HL-60 (cell line): ENCODE measurements around the gene GKAP1.
"Not testable (repeated sequence)": the region's sequence is repeated elsewhere in the genome, so short reads cannot be mapped to it uniquely, and the experiment has no call there.

Experiments used
- DNase-seq, 2 experiments: peaks; one replicate each; pipeline ENCODE4 v3.0.0-alpha.2; 2010 to 2020; ENCODE audit warnings: low read depth in 1 of 2, low spot score in 1 of 2
- H3K27ac ChIP-seq: fragments of 250-450 bp; sonication (Bioruptor Pico); replicated peaks from 2 replicates; pipeline ENCODE4 v1.5.1; 2020; ENCODE audit warnings: mild to moderate bottlenecking, moderate library complexity
- H3K27me3 ChIP-seq: fragments of 250-450 bp; sonication (Bioruptor Pico); 2 replicates; pipeline ENCODE4 v1.5.1; 2021; ENCODE audit warnings: mild to moderate bottlenecking, moderate library complexity; ENCODE audit not compliant: insufficient read depth, poor library complexity, severe bottlenecking
- H3K4me3 ChIP-seq: replicated peaks from 2 replicates; pipeline ENCODE4 v1.5.1; 2011; ENCODE audit warnings: mild to moderate bottlenecking, control low read depth, low read length; ENCODE audit not compliant: insufficient read depth
- GABPA ChIP-seq: IDR thresholded peaks from 2 replicates; pipeline ENCODE4 v1.6.1; 2012; ENCODE audit warnings: low read depth
- POLR2AphosphoS5 ChIP-seq: IDR thresholded peaks from 2 replicates; pipeline ENCODE4 v1.6.1; 2012; ENCODE audit warnings: low read depth
- SPI1 ChIP-seq: IDR thresholded peaks from 2 replicates; pipeline ENCODE4 v1.6.1; 2012; ENCODE audit warnings: low read depth, mild to moderate bottlenecking, borderline replicate concordance
- TF ChIP-seq, protein P1 (sequence below): IDR thresholded peaks from one replicate; pipeline ENCODE4 v1.5.1; 2011; ENCODE audit warnings: low read length, control low read depth, inconsistent platforms; ENCODE audit not compliant: insufficient read depth
- TF ChIP-seq, protein P2 (sequence below): IDR thresholded peaks from 2 replicates; pipeline ENCODE4 v1.6.1; 2012; ENCODE audit warnings: low read depth; ENCODE audit not compliant: insufficient replicate concordance

Gene GKAP1

GRCh38 chr9:83733739-83734138 is 83.8 kb downstream of the GKAP1 start:
- Histone ChIP-seq H3K4me3 (no peak overlapping the region), H3K27ac (no peak overlapping the region), H3K27me3 (no peaks in the 10 kb centered on the region)
- no peak for DNase-seq
- TF ChIP-seq SPI1 (no peak), POLR2AphosphoS5 (no peak), GABPA (no peak)
- TF ChIP-seq, protein P1, sequence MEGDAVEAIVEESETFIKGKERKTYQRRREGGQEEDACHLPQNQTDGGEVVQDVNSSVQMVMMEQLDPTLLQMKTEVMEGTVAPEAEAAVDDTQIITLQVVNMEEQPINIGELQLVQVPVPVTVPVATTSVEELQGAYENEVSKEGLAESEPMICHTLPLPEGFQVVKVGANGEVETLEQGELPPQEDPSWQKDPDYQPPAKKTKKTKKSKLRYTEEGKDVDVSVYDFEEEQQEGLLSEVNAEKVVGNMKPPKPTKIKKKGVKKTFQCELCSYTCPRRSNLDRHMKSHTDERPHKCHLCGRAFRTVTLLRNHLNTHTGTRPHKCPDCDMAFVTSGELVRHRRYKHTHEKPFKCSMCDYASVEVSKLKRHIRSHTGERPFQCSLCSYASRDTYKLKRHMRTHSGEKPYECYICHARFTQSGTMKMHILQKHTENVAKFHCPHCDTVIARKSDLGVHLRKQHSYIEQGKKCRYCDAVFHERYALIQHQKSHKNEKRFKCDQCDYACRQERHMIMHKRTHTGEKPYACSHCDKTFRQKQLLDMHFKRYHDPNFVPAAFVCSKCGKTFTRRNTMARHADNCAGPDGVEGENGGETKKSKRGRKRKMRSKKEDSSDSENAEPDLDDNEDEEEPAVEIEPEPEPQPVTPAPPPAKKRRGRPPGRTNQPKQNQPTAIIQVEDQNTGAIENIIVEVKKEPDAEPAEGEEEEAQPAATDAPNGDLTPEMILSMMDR = no peak
- TF ChIP-seq, protein P2, sequence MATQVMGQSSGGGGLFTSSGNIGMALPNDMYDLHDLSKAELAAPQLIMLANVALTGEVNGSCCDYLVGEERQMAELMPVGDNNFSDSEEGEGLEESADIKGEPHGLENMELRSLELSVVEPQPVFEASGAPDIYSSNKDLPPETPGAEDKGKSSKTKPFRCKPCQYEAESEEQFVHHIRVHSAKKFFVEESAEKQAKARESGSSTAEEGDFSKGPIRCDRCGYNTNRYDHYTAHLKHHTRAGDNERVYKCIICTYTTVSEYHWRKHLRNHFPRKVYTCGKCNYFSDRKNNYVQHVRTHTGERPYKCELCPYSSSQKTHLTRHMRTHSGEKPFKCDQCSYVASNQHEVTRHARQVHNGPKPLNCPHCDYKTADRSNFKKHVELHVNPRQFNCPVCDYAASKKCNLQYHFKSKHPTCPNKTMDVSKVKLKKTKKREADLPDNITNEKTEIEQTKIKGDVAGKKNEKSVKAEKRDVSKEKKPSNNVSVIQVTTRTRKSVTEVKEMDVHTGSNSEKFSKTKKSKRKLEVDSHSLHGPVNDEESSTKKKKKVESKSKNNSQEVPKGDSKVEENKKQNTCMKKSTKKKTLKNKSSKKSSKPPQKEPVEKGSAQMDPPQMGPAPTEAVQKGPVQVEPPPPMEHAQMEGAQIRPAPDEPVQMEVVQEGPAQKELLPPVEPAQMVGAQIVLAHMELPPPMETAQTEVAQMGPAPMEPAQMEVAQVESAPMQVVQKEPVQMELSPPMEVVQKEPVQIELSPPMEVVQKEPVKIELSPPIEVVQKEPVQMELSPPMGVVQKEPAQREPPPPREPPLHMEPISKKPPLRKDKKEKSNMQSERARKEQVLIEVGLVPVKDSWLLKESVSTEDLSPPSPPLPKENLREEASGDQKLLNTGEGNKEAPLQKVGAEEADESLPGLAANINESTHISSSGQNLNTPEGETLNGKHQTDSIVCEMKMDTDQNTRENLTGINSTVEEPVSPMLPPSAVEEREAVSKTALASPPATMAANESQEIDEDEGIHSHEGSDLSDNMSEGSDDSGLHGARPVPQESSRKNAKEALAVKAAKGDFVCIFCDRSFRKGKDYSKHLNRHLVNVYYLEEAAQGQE = no peak

- H3K27ac ChIP-seq, H3K4me3 ChIP-seq, DNase-seq, H3K27me3 ChIP-seq: not testable (repeated sequence)
Measured at GRCh38 chr9:83728591-83729368, 88.8 kb downstream of the GKAP1 start.

- no peak overlapping the region for H3K4me3 ChIP-seq
- no peak for TF ChIP-seq GABPA
- no peaks in the 10 kb centered on the region for H3K27me3 ChIP-seq
- no peak overlapping the region for H3K27ac ChIP-seq
- DNase-seq = no peak
Measured at GRCh38 chr9:83724436-83724835, 93.1 kb downstream of the GKAP1 start.

DNA sequence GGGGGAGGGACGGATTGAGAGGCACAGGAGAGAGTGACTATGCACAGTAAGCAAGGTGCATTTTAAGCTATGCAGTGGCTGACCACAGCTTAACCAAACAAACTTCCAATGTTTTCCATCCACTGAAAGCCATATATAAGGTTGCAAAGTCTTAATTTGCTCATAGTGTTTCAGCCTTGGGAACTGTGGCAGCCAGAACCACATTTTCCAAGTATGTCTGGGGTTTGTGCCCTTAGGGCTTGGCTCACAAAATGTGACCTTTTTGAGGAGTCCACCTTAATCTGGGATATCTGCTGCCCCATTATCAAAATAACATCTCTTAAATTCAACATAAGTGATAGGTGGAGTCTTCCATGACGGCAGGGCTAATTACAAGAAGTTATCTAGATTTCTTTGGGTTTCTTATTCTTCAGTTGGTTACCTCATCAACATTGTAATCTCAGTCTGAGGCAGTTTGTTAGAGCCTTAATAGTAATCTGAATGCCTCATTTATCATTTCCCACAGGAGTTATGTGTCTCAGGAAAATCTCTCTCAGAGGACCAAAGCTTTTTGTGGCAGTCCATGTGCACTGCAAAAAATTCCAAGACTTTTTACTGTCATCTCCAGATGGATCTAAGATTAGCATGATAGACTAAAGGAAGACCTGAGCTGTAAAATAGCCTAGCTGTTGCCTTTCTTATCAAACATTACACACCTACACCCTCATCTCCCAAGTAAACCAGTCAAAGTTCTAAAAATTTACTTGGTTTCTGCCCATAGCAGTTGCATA is 94.7 kb downstream of the GKAP1 start:
- DNase-seq = no peak
- TF ChIP-seq, protein P1 = no peak
- TF ChIP-seq GABPA = no peak
- no peak for TF ChIP-seq POLR2AphosphoS5
- TF ChIP-seq SPI1 = no peak
- TF ChIP-seq, protein P2 = no peak
- H3K27me3 ChIP-seq = no peaks in the 10 kb centered on the region
- H3K4me3 ChIP-seq = no peak overlapping the region
- H3K27ac ChIP-seq = no peak overlapping the region

DNA sequence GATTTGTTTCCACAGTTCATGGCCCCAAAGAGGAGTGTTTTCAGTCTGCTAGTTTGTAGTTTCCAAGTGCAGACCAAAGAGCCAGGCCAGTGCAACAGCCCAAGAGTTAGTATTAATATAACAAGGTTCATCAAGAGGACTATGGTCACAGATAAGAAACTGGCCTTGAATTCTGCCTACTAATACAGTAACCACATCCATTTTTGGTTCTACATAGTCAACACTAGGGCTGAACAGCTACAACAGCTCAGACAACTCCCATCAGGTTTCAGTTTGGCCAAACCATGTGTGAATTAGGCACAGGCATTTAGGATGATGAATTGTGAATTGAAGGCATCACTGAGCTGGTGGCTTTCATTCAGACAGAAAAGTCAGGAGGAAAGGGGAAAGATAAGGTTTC is 96.1 kb downstream of the GKAP1 start:
- H3K4me3 ChIP-seq = no peak overlapping the region
- H3K27ac ChIP-seq = no peak overlapping the region
- TF ChIP-seq GABPA (no peak), SPI1 (no peak), POLR2AphosphoS5 (no peak)
- TF ChIP-seq, protein P1 = no peak
- TF ChIP-seq, protein P2 = no peak
- no peak for DNase-seq
- no peaks in the 10 kb centered on the region for H3K27me3 ChIP-seq
